HL-60/S4 treated with retinoic acid at 250 ng/mL for 4 days and 3 days (cell line): ENCODE data around the gene GPR22.

ENCODE experiments used
- in situ Hi-C: fragments of 300-500 bp; cut with MboI; formaldehyde crosslinking; loops from 2 replicates; pipeline ENCODE4 v1.7.0; 2022; ENCODE audit warnings: low sequenced_read_pairs

Gene GPR22

DNA sequence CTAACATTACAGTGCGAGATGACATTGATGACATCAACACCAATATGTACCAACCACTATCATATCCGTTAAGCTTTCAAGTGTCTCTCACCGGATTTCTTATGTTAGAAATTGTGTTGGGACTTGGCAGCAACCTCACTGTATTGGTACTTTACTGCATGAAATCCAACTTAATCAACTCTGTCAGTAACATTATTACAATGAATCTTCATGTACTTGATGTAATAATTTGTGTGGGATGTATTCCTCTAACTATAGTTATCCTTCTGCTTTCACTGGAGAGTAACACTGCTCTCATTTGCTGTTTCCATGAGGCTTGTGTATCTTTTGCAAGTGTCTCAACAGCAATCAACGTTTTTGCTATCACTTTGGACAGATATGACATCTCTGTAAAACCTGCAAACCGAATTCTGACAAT, 4.3 kb downstream of the GPR22 start:
- in situ Hi-C loops, result no loop called here

GRCh38 chr7:107479303-107479702, 9.4 kb downstream of the GPR22 start:
- in situ Hi-C loops, result no loop called here

DNA sequence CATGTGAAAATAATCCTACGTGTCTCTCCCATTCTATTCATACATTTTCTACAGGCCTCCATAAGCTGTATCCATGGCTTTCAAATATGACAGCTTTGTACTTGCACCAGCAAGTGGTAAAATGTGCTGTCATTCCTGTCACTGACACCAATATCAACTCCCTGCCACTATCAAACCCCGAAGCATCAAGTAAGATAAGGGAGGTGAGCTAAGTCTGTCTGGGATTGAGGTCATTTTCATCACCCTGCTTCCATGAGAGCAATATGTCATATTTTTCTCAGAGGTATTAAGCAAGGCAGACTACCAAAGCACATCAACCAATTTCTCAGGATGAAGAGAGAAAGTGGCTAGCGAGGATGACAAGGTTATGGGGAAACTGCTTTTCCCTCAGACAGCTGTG, 11.1 kb downstream of the GPR22 start:
- in situ Hi-C loops, result no loop called here

- in situ Hi-C loops, result no loop called here
Observed at GRCh38 chr7:107482571-107482970, 12.7 kb downstream of the GPR22 start.

- in situ Hi-C loops, result no loop called here
Observed at GRCh38 chr7:107486041-107486440, 16.2 kb downstream of the GPR22 start.

- in situ Hi-C loops, result no loop called here
Observed at GRCh38 chr7:107492875-107493274, 23.0 kb downstream of the GPR22 start.

DNA sequence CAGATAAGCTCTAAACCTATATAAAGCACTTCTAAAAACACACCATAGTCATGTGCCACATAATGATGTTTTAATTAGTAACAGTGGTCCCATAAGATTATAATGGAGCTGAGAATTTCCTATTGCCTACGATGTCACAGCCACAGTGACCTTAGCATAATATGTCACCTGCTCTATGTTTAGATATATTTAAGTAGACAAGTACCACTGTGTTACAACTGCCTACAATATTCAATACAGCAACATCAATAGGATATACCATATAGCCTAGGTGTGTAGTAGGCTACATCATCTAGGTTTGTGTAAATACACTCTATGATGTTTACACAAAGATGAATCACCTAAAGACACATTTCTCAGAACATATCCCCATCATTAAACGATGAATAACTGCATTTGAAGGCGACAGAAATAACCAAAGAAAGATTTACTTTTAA, 24.5 kb downstream of the GPR22 start:
- in situ Hi-C loops, result no loop called here

- in situ Hi-C loops, result no loop called here
Observed at GRCh38 chr7:107494884-107495283, 25.0 kb downstream of the GPR22 start.

- in situ Hi-C loops, result no loop called here
Observed at GRCh38 chr7:107495516-107495915, 25.7 kb downstream of the GPR22 start.

DNA sequence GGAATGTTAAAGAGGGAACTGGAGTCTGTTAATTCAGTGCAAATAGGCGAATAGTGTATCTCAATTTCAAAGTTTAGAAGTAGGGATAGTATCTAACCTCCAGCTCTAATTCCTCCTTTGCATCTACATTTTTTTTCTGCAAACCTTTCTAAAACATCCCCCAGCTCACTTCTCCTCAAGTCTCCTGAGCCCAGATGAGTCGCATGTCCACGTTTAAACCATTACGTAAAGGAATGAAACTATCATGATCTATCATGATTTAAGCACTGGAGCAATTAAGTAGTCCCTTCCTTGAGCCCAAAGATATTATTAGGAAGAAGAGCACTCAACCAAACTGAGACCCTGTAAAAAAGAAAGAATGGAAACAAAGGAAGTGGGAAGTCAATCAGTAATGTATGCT, 29.9 kb downstream of the GPR22 start:
- in situ Hi-C loops, result no loop called here

DNA sequence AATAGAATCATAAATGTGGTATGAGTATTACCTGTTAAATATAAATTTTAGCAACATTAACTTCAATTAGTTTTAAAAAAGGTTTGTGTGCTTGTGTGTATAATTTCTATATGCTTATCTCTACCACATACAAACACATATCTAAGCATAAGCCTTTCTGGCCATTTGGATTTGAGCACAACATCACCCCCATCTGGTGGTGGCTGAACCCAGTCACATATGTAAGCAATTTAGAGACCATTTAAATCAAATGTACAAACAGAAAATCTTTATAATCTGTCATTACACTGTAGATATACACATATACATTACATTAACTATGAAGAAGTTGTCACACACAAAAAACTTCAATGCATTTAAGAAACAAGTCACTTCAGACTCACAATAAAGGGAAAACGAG, 31.7 kb downstream of the GPR22 start:
- in situ Hi-C loops, result no loop called here

DNA sequence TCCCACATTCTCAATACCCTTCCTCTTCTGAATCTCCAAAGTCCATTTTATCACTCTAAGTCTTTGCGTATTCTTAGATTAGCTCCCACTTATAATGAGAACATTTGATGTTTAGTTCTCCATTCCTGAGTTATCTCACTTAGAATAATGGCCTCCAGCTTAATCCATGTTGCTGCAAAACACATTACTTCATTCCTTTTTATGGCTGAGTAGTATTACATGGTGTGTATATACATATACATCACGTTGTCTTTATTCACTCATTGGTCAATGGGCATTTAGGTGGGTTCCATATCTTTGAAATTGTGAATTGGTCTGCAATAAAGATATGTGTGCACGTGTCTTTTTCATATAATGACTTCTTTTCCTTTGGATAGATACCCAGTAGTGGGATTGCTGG, 32.3 kb downstream of the GPR22 start:
- in situ Hi-C loops, result no loop called here

- in situ Hi-C loops, result no loop called here
Observed at GRCh38 chr7:107502797-107503196, 32.9 kb downstream of the GPR22 start.

DNA sequence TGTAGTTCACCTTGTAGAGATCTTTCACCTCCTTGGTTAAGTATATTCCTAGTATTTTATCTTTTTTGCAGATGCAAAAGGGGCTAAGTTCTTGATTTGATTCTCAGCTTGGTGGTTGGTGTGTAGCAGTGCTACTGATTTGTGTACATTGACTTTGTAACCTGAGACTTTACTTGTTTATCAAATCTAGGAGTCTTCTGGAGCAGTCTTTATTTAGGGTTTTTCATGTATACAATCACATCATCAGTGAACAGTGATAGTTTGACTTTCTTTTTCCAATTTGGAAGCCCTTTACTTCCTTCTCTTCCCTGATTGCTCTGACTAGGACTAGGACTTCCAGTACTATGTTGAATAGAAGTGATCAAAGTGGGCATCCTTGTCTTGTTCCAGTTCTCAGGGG, 33.8 kb downstream of the GPR22 start:
- in situ Hi-C loops, result no loop called here

DNA sequence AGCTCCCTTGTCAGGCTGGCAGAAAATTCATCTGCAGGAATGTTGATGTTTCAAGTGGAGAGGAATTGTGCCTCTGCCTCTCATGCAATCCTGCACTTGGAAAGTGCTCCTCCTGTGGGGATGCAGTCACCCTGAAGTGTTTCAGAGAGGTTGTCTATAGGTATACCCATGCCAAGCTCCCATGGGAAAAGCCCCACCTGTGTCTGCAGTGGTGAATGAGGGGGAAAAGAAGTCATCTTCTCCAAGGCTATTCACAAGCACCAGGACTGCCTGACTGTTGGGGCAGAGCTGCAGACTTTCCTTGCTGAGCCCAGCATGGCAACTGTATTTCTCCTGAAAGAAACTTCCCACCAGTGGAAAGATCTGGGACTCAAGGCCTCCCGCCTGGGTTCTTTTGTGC, 35.5 kb downstream of the GPR22 start:
- in situ Hi-C loops, result no loop called here

DNA sequence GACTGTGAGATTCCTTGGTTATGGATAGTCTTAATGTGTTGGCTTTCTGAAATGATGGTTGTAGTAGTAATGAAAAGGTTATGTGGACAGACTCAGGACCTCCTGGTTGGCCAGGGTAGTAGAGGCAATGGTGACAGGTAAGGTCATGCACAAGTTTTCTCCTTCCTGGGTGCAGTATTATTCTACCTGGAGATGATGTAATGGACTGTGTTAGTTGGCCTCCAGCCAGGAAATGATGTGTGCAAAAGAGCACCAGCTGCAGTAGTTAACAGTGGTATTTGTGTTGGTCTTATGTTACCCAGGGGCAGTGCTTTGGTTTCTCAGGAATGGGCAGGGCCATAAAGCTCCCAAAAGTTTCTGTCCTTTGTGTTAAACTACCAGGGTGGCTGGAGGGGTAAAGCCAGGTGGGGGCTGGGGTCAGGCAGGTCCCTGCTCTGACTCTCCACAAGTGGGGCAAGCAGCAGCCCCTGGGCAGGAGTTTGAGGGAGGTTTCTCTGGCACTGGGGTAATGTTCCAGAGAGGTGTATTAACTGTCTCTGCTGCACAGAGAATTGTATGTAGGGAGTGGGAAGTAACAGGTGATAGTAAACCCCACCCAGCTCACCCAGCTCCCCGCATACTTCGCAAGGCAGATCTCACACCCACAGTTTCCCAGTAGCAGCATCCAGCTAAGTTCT, 36.3 kb downstream of the GPR22 start:
- in situ Hi-C loops, result no loop called here

DNA sequence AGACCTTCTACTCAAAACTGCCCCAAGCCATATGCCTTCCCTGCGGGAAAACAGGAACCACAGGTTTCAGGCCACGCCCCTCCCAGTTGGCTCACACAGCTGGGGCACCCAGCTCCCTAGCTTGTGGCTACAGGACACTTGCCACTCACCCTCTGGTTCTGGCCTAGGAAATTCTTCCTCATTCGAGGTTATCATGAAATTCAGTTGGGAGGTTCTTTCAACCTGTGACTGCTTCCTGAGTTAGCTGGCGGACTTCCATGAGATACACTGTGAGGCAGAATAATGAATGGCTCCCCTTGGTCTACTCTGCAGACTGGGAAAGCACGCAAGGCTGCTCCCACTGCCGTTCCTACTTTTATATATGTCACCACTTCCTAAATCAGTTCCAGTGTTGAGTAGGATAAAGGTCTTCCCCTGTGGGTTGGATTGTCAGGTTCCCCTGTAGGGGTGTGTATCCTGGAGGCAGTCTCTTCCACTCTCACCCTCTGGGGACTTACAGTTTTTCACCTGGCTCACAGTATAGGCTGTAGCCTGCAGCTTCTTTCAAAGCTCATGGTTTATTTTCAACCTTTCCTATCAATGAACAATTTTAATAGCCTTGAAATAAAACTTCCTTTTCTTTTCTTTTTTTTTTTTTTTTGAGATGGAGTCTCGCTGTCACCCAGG, 37.0 kb downstream of the GPR22 start:
- in situ Hi-C loops, result no loop called here
